ENCODE data around the gene THRB.

GRCh38 chr3:24416224-24416623 is 78.4 kb downstream of the THRB start:
- TF ChIP-seq ZNF274 (IDR thresholded peaks at IDR 0.05; ENCODE audit: low read depth, low read length), result no peak
- TF ChIP-seq YY1 (IDR thresholded peaks at IDR 0.05; ENCODE audit: insufficient read depth, insufficient read length), result no peak
- no peak for TF ChIP-seq SUZ12 (IDR thresholded peaks at IDR 0.05; ENCODE audit: extremely low read depth, insufficient read depth, insufficient read length)

All from NT2/D1 (cell line).